Right lobe of liver (tissue), 4 donors: ENCODE results near the gene AP4S1.

ENCODE experiments used
- CTCF ChIP-seq, 4 donors: fragments of 200-600 bp in 3 of 4; fragments of 450-650 bp in 1 of 4; IDR thresholded peaks; one replicate each; pipeline versions ENCODE4 v1.5.1 to v1.8.0; 2016 to 2022; ENCODE audit warnings: antibody characterized with exemption in 4 of 4, mild to moderate bottlenecking in 2 of 4
- POLR2A ChIP-seq: fragments of 450-650 bp; IDR thresholded peaks from one replicate; pipeline ENCODE4 v1.6.1; 2017; ENCODE audit warnings: antibody characterized with exemption, mild to moderate bottlenecking
- donor health status: DM: no; HTN: no; CAD: no.
- donor health status: DM: no; HTN: no; CAD: no.
- donor health status: DM: no; HTN: yes; CAD: no.

GRCh38 chr14:31070431-31070830 is 45.0 kb downstream of the AP4S1 start:
- TF ChIP-seq CTCF (IDR thresholded peaks at IDR 0.05) (no peak), POLR2A (no peak)
